WI38 (cell line): ENCODE results near the gene SCAF11.
"Not testable (repeated sequence)": the region's sequence is repeated elsewhere in the genome, so short reads cannot be mapped to it uniquely, and the experiment has no call there.

Experiments used
- H3K4me3 ChIP-seq: 2 replicates; pipeline ENCODE4 v1.5.1; 2011; ENCODE audit warnings: low read depth, mild to moderate bottlenecking, control low read depth, low read length
- CTCF ChIP-seq: IDR thresholded peaks from 2 replicates; pipeline ENCODE4 v1.5.1; 2012; ENCODE audit warnings: low read depth, mild to moderate bottlenecking, control low read depth, low read length

Gene SCAF11

GRCh38 chr12:46005151-46005797, 14.9 kb upstream of the SCAF11 start:
- TF ChIP-seq CTCF = no peak
- H3K4me3 ChIP-seq = no peak overlapping the region

GRCh38 chr12:46004715-46005114, 14.3 kb upstream of the SCAF11 start:
- H3K4me3 ChIP-seq = no peak overlapping the region
- no peak for TF ChIP-seq CTCF

- not testable (repeated sequence) for H3K4me3 ChIP-seq
Observed at GRCh38 chr12:46000076-46000475, 9.7 kb upstream of the SCAF11 start.

GRCh38 chr12:45994736-45995135, 4.4 kb upstream of the SCAF11 start:
- no peak overlapping the region for H3K4me3 ChIP-seq
- no peak for TF ChIP-seq CTCF

GRCh38 chr12:45991284-45992249, 1.2 kb upstream of the SCAF11 start:
- no peak for TF ChIP-seq CTCF
- peak overlapping the region; percentile 72 for H3K4me3 ChIP-seq

- H3K4me3 ChIP-seq = peak overlapping the region; percentile 89
- no peak for TF ChIP-seq CTCF
Observed at GRCh38 chr12:45989721-45990467, 480 bp downstream of the SCAF11 start.

GRCh38 chr12:45989287-45989686, 1.1 kb downstream of the SCAF11 start:
- H3K4me3 ChIP-seq = peak overlapping the region; percentile 89
- no peak for TF ChIP-seq CTCF
